DMS79 (cell line): ENCODE data around the gene SIRT7.

Experiments used
- DNase-seq: peaks from one replicate; lab custom pipeline; 2025; lab: John Stamatoyannopoulos, UW

Gene SIRT7

DNA sequence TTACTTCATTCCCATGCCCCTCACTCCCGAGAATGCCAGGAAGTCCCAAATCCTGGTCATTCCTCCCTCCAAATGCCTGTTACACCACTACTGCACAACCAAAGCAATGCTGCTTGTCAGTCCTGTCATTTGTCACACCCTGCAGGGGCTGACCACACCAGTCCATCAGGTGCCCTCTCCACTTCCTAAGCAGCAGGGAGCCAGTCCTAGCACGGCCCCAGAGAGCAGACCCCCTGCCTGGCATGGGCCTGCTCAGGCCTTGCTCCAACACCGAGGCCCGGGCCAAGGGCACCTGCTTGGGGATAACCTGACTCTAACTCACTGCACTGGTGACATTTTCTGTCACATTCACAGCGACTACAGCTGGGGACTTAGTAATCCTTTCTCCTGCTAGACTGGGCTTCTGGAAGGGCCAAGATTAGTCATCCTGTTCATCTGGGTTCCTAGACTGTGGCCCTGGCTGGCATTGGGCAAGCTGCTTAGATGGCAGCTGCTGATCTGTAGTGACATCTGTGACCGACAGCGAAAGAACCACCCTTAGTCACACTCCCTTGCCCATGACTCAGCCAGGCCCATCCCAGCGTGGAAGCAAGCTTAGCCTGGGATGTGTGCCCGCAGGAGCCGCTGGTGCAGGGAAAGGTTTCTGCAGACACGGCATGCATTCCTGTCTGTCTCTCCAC, 32.0 kb downstream of the SIRT7 start:
- DNase-seq, result no peak

- no peak for DNase-seq
Measured at GRCh38 chr17:81885454-81885853, 32.5 kb downstream of the SIRT7 start.

DNA sequence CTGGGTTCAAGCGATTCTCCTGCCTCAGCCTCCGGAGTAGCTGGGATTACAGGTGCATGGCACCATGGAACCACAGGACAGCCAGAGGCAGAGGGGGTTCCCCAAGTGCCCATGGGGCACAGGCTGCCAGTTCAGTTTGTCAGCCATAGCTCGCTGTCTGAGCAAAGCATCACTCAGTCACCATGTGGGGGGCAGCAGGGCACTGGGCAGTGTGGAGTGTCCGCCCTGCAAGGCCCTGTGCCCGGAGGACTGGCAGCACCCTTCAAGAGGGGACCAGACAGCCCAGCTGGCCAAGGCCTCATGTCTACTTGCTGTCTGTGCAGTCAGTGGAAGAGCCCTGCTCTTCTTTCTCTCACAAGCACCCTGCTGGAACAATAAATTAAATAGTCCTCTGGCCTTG, 33.0 kb downstream of the SIRT7 start:
- no peak for DNase-seq

- no peak for DNase-seq
Measured at GRCh38 chr17:81884520-81884919, 33.5 kb downstream of the SIRT7 start.

DNA sequence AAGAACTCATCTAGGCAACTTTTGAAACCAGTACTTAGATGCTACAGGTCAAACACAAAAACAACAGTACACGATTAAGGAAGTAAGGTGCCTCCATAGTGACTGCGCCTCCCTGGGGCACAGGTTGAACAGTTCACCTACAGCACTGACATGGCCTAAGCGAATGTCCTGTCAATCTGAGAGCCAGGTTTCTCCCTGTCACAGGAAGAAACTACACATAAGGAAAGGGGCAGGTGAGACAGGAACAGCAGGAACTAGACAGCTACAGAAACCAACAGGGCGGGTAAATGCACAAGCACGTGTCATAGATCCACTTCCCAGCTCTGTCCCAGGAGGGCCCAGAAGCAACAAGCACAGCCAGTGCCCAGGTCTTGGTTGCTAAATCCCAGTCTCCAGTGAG, 38.9 kb downstream of the SIRT7 start:
- no peak for DNase-seq

DNA sequence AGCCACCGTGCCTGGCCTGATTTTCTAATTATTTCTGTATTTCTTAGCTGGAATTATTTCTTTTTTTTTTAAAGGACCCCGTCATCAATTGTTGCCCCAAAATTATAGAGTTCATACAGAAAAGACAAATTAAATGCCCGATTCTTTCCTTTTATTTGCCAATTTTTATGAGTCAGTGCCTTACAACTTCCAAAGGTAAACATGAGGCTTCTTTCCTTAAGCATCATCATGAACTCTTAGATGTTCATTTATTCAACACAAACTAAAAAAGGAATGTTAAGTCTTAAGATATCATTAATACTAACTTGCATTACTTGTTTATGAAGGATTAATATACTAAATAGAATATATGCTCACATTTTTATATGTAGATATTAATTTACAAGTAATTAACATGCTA, 39.7 kb downstream of the SIRT7 start:
- DNase-seq, result no peak

DNA sequence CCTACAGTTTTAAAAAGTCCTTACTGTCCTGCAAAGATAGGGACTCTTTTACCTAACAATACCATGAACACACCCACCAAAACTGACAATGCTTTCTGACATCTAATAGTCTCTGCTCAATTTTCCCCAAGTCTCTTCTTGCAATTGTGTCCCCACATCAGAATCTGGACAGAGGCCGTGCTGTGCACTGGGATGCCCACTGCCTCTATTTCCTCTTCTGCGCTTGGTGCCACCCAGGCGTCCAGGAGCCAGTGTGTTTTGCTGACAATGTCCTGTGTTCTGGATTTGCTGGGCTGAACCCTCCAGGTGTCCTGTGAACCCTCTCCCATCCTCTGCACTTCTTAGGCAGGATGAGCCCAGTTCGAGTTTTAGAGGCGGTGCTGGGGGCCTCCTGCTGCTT, 40.4 kb downstream of the SIRT7 start:
- DNase-seq, result no peak

DNA sequence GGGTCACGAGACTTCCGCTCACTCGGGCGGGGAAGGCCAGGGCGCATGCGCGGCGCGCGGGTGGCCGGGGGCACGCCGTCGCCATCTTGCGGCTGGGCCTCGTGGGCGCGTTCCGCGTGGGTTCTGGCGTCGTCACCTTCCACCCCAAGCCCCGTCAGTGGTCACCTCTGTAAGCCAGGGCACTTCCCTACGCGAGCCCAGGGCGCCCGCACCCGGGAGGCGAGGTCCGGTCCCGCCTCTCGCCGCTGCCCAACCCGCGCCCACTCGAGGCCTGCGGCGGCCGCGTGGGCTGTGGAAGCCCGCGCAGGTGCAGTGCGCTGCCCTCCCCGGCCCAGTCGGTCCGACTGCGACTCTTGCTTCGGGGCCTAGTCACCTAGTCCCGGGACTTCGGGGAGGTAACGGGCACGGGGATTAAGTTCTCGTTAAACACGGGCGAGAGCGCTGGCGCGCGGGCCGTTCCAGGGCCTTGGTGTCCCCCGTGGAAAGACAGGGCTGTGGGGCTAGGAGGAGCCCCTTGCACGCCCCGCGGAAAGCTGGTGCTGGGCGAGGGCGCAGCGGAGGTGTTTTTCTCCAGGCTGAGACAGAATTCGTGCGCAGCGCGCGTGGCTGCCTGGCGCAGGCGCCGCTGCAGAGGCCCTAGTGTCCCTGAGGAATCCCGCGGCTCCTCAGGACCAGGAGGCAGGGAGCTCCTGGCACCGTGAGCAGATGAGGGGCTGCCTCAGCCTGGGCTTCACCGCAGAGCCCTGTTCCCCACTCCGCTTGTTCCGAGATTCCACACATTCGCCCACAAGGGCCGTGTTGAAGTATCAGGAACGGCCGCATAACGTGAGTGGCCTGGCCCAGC, 46.4 kb downstream of the SIRT7 start:
- DNase-seq, result no peak

DNA sequence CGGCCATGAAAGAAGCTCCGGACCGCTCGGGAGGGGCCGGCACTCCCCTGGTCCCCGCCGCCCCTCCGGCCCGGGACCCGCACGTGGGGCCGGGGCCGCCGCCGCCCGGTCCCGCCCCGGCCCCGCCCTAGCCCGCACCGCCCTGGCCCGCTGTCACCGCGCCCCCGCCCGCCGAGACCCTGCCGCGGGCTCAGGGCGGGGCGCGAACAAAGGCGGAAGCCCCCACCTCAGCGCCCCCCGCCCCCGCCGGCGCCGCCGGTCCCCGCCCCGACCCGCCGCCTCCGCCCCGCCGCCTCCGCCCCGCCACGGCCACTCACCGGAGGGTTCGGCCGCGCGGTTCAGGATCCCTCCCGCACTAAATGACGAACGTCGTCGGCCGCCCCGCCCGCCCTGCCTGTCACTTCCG, 47.0 kb downstream of the SIRT7 start, which contains the start of gene ARHGDIA:
Gene ARHGDIA (minus strand): TSS at position 357 of the 406 bp plus-strand sequence. CDS start 1,407 bp downstream, outside the sequence.
- DNase-seq, result peak; percentile 25

- no peak for DNase-seq
Measured at GRCh38 chr17:81870131-81870980, 47.6 kb downstream of the SIRT7 start.

DNA sequence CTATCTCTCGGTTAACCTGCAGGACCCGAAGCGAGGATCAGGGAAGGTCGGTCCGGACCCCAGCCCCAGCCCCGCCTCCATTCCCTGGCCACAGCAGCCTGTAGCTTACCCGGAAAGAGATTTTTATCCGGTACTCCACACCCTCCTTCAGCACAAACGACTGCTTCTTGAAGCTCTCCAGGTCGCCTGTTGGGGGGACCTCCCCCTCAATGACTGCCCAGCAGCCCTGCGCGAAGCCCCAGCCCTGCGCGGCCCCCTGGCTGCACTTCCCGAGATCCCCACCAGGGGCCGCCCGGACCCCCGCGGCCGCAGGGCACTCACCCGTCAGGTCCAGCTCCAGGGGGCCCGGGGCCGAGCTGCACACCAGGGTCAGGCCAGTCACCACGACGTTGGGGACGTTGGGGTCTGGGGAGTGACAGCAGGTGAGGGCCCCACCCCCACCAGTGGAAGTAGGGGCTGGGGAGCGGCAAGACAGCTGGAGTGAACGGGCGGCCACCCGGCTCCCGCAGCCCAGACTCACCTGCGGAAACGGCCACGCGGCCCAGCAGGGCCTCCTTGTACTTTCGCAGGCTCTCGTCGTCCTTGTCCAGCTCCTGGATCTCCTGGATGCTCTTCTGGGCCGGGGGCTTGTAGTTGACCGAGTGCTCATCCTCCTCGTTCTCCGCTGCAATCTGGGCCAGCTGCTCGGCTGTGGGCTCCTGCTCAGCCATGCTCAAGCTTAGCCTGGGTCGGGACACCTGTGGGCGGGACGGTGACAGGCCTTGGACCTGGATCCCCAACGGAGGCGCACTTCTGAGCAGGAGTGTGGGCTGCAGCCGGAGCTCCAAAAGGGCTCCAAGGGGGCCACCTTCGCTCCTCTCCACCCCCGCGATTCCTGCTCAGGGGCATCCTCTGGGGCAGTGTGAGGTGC, 48.5 kb downstream of the SIRT7 start:
- no peak for DNase-seq

- DNase-seq, result no peak
Measured at GRCh38 chr17:81868674-81869220, 49.2 kb downstream of the SIRT7 start.

DNA sequence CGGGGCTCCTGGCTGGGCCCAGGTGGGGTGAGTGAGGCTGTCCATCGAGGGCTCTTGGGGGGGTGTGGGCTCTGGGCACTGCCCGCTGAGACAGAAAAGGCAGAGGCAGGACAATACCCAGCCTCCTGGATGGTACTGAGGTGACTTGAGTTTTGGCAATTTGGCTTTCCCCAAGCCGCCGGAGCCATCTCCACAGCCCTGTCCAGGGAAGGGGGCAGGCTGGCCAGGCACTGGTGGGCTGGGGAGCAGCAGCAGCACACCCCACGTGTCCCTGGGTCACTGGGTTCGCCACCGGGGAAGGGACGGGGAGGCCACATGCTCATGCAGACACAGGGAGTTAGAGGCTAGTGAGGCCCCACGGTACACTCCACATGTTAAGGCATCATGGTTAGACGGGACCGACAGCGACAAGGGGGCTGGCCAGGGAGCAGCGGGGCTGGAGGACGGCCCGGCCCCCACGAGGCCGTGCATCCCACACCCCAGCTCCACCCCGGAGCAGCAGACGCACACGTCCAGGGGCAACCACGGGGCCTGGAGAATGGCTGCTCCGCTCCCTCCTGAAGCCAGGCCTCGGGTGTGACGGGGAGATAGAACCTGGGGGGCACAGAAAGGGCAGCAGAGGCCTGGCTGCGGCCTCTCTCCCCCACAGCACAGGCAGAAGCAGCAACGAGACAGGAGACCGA, 49.8 kb downstream of the SIRT7 start:
- no peak for DNase-seq

DNA sequence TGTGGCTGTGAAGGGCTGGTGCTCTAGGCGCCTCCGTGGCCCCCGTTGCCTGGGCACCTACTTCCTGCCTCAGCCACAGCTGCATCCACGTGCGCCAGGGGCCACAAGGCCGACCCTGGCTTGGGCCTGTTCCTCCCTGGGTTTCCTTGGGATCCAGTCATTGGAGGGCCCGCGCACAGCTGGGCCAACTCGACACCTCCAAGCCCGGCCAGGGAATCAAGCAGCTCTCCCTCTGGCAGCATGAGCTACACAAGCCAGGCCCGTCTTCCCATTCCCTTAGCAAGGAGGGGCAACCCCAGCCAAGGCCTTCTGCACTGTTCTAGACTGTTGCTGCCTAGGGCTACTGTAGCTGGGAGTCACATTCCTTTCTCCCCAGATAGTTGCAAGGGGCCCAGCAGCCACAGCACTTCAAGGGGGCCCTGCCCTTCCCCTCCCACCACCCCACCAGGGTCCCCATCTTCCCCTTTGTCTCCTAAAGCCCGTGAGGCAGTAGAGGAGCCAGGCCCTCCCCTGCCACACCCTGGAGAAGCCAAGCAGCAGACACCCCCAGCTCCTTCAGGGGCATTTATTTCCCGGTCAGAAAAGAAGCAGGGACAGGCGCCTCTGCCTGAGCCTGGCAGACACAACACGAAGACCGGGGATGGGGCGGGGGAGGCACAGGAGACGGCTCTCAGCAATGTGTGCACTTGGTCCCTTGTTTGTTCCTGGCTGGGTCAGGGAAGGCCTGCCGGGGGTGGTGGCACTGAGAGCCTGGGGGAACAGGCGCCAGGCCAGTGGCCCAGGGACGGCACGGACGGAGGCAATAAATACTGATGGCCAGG, 50.6 kb downstream of the SIRT7 start:
- DNase-seq, result no peak

DNA sequence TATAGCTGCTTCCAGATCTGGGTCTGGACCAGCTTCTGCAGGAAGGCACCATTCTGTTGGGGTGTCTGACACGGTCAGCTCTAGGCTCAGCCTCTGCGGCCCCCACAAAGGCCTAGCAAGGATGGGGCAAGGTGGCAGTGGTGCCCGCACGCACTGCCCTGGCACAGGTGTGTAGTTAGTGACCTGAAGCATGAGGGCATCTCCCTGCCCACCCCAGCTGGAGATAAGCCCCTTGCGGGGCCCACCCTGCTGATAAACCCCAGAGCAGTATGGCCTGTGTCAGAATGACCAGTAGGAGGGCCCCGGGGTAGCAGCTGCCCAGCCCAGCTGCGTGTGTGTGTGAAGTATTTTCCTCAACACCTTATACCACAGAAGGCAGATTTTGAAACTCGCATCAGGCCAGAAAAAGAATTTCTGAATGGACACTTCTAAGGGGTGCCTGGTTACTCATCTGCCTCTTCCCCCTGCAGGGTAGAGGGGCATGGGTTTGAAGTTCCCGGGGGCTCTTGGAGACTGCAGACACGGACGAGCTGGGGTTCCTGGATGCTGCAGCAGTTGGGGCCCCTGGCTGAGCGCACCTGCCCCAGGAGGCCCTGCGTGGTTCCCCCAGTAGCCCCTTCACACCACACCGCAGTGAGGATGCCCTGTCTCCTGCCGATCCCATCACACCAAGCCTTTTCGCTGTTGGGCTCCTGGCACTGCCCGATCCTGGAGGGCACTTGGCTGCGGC, 51.4 kb downstream of the SIRT7 start:
- DNase-seq, result no peak

DNA sequence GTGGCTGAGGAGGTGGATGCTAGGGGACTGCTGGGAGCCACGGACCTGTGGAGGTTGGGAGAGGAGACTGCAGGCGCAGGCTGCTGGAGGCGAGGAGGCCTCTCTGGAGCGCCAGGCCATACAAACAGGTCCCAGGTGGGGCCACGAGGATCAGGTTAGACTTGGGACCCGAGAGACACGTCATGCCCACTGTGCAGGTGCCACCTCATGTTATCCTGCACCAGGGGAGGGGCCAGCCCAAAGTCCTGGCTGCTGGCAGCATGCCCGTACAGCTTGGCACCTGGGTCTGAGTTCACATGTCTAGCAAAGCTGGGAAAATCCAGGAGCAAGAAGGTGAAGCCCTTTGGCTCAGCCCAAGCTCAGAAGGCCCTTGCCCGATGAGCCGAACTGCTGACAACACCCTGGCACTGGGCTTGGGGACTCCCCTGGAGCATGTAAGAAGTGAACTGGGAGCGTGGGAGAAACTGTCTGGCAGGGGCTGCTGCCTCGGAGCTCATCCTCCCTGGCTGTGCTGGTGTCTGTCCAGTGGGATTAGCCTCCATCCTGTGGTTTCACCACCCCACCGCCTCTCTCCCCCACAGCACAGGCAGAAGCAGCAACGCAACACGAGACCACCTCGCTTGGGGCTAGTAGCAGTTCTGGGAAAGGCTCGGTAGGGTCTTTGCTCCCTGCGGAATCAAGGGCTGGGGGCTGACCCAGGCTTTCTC, 52.1 kb downstream of the SIRT7 start:
- no peak for DNase-seq

DNA sequence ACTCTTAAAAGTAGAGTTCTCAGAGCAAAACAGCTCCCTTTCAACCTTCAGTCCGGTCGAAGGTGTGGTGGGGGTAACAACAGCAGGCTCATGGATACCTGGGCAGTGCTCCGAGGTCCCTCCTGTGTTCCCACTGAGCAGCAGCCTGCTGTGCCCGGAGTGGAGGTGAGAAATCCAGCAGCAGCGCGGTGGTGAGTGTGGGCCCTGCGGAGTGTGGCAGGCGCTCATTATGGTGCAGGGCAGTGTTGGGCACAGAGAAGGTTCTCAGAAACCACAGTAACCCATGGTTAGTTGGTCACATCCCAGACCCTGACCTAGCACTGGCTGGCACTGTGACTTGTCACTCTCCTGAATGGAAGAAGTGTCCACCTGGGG, 52.6 kb downstream of the SIRT7 start:
- DNase-seq, result no peak
